GM12891 (cell line): ENCODE results near the gene CNTFR.

Experiments
- POLR2A ChIP-seq: IDR thresholded peaks from 2 replicates; pipeline ENCODE4 v1.6.1; 2011; ENCODE audit warnings: low read depth, low read length, control low read depth
- POLR2AphosphoS5 ChIP-seq: IDR thresholded peaks from 2 replicates; pipeline ENCODE4 v1.6.1; 2011; ENCODE audit warnings: low read depth, low read length, control low read depth

DNA sequence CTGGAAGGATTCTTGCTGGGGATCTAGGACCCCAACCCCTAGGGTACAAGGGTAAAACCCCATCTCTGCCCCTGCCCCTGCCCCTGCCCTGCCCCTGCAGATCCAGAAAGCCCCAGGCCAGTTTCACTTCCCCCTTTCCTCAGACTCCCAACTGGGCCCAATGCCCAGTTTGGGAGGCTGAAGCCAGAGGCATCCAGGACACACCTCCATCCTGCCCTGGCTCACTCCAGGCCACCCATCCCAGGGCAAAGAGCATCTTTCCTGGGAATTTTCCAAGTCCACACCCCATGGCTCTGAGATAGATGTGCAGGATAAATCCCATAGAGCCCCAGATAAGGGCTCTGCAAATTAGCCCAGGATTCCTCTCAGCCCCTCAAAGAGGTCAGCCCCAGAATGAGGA is 17.4 kb downstream of the CNTFR start:
- TF ChIP-seq POLR2A, result no peak
- TF ChIP-seq POLR2AphosphoS5, result no peak
